HG03103 (cell line): ENCODE results near the gene RIC8B.

Experiments
- ATAC-seq: cut with Tn5 transposase; IDR thresholded peaks from one replicate; pipeline ENCODE4 v1.9.1; 2021; ENCODE audit warnings: low read depth; ENCODE audit not compliant: unreplicated experiment

Gene RIC8B

GRCh38 chr12:106865683-106866082 is 91.2 kb downstream of the RIC8B start:
- ATAC-seq = no peak

- no peak for ATAC-seq
These were observed 92.1 kb downstream of the RIC8B start for GRCh38 chr12:106866426-106867080.

- no peak for ATAC-seq
These were observed 93.2 kb downstream of the RIC8B start for GRCh38 chr12:106867651-106868050.

- ATAC-seq = no peak
These were observed 94.7 kb downstream of the RIC8B start for GRCh38 chr12:106868982-106869700.

- ATAC-seq = no peak
These were observed 95.6 kb downstream of the RIC8B start for GRCh38 chr12:106870116-106870515.

GRCh38 chr12:106871477-106871876 is 97.0 kb downstream of the RIC8B start:
- no peak for ATAC-seq

GRCh38 chr12:106873983-106874382 is 99.5 kb downstream of the RIC8B start:
- no peak for ATAC-seq

GRCh38 chr12:106878804-106879203 is 104.3 kb downstream of the RIC8B start:
- ATAC-seq = no peak

GRCh38 chr12:106879612-106880011 is 105.1 kb downstream of the RIC8B start:
- ATAC-seq = no peak

- ATAC-seq = no peak
These were observed 108.9 kb downstream of the RIC8B start for GRCh38 chr12:106883426-106883825.

- no peak for ATAC-seq
These were observed 110.5 kb downstream of the RIC8B start for GRCh38 chr12:106885026-106885425.

- no peak for ATAC-seq
These were observed 111.2 kb downstream of the RIC8B start for GRCh38 chr12:106885541-106886249.

- ATAC-seq = no peak
These were observed 112.5 kb downstream of the RIC8B start for GRCh38 chr12:106886932-106887331.

GRCh38 chr12:106888348-106888970 is 114.0 kb downstream of the RIC8B start:
- no peak for ATAC-seq

- no peak for ATAC-seq
These were observed 114.8 kb downstream of the RIC8B start for GRCh38 chr12:106889326-106889725.

GRCh38 chr12:106889950-106890626 is 115.6 kb downstream of the RIC8B start:
- ATAC-seq = no peak

GRCh38 chr12:106892075-106892474 is 117.6 kb downstream of the RIC8B start:
- no peak for ATAC-seq

- ATAC-seq = no peak
These were observed 119.0 kb downstream of the RIC8B start for GRCh38 chr12:106893451-106893850.

GRCh38 chr12:106894774-106895173 is 120.3 kb downstream of the RIC8B start:
- no peak for ATAC-seq

- no peak for ATAC-seq
These were observed 122.1 kb downstream of the RIC8B start for GRCh38 chr12:106896603-106897002.

- ATAC-seq = no peak
These were observed 122.6 kb downstream of the RIC8B start for GRCh38 chr12:106897082-106897481.
